GM13976 (cell line): Measurements from ENCODE around the gene AADACL4.
A peak's percentile ranks its signal among the peaks of the same experiment; 100 is the strongest.

Experiments used
- DNase-seq: peaks from one replicate; pipeline ENCODE4 v3.0.0; 2012; ENCODE audit warnings: low spot score
- CTCF ChIP-seq: IDR thresholded peaks from 2 replicates; pipeline ENCODE4 v1.5.1; 2012; ENCODE audit warnings: borderline replicate concordance, mild to moderate bottlenecking; ENCODE audit not compliant: insufficient read depth; ENCODE audit errors: extremely low read depth, missing control alignments, control extremely low read depth
- in situ Hi-C: fragments of 300-500 bp; cut with MboI; formaldehyde crosslinking; loops from one replicate; pipeline ENCODE4 v1.12.0; 2022; ENCODE audit warnings: low sequenced_read_pairs, mixed read lengths, inconsistent platforms; ENCODE audit not compliant: unreplicated experiment

The AADACL4 gene

GRCh38 chr1:12616709-12617373, 27.0 kb upstream of the AADACL4 start:
- no peak for DNase-seq
- in situ Hi-C loops: loop anchor here (25.0 kb wide), 2 partner anchors 305 to 505 kb away; no protein-coding TSS in a partner anchor
- no peak for TF ChIP-seq CTCF

DNA sequence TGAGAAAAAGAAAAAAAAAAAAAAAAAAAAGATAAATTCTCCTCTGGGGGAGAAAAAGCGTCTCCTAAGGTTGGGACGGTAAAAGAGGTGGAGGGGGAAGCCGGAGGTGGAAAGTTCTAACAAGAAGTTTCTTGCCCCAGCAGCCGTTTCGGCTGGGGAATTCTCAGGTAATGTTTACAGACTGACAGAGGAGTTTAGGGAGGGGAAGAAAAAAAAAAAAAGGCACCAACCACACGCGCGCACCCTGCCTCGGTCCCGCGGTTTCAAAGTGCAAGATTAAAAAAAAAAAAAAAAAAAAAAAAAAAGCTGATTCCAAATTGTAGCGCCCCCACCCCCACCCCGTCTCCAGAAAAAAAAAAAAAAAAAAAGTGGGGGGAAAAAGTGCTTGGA, 26.4 kb upstream of the AADACL4 start:
- DNase-seq: peak; percentile 64
- TF ChIP-seq CTCF: no peak
- in situ Hi-C loops: loop anchor here (25.0 kb wide), 2 partner anchors 305 to 505 kb away; no protein-coding TSS in a partner anchor

- in situ Hi-C loops: loop anchor here (25.0 kb wide), 2 partner anchors 306 to 506 kb away; no protein-coding TSS in a partner anchor
These were observed 25.8 kb upstream of the AADACL4 start, which contains the start of gene DHRS3 for GRCh38 chr1:12617901-12618660. Gene DHRS3, minus strand, starts transcription at chr1:12618210. Its CDS starts 862 bp downstream, at chr1:12617348.

GRCh38 chr1:12618661-12618964, 25.3 kb upstream of the AADACL4 start:
- in situ Hi-C loops: loop anchor here (25.0 kb wide), 2 partner anchors 306 to 506 kb away; no protein-coding TSS in a partner anchor
- DNase-seq: no peak
- no peak for TF ChIP-seq CTCF

More at GRCh38 chr1:12617901-12618660, 25.8 kb upstream of the AADACL4 start, which contains the start of gene DHRS3:
- peak; percentile 71 for DNase-seq
- TF ChIP-seq CTCF: no peak

GRCh38 chr1:12618965-12619791, 24.7 kb upstream of the AADACL4 start:
- TF ChIP-seq CTCF: no peak
- peak; percentile 63 for DNase-seq
- in situ Hi-C loops: loop anchor here (25.0 kb wide), 2 partner anchors 307 to 507 kb away; no protein-coding TSS in a partner anchor
